Nephron progenitor cell (in vitro differentiated cells): ENCODE results near the gene SLCO3A1.

ENCODE experiments used
- DNase-seq: peaks from one replicate; pipeline ENCODE4 v3.0.0; 2021
- H3K27ac Mint-ChIP-seq: 2 replicates; pipeline ENCODE4 v1.8.0; 2021; ENCODE audit warnings: mild to moderate bottlenecking, moderate library complexity, mixed read lengths
- H3K27me3 Mint-ChIP-seq: 2 replicates; pipeline ENCODE4 v1.8.0; 2021; ENCODE audit warnings: mild to moderate bottlenecking, low read depth, mixed read lengths; ENCODE audit not compliant: poor library complexity
- H3K36me3 Mint-ChIP-seq: 2 replicates; pipeline ENCODE4 v1.8.0; 2021; ENCODE audit warnings: low read depth, mixed read lengths
- H3K4me1 Mint-ChIP-seq: 2 replicates; pipeline ENCODE4 v1.8.0; 2021; ENCODE audit warnings: mixed read lengths
- H3K4me3 Mint-ChIP-seq: 2 replicates; pipeline ENCODE4 v1.8.0; 2021; ENCODE audit warnings: mild to moderate bottlenecking, moderate library complexity, mixed read lengths
- H3K9me3 Mint-ChIP-seq: 2 replicates; pipeline ENCODE4 v1.8.0; 2021; ENCODE audit warnings: mild to moderate bottlenecking, moderate library complexity, mixed read lengths
- TF ChIP-seq, protein P1 (sequence below): fragments of 200-600 bp; sonication (generic); IDR thresholded peaks from 2 replicates; pipeline ENCODE4 v1.5.0; 2021; ENCODE audit warnings: antibody characterized with exemption

Gene SLCO3A1

DNA sequence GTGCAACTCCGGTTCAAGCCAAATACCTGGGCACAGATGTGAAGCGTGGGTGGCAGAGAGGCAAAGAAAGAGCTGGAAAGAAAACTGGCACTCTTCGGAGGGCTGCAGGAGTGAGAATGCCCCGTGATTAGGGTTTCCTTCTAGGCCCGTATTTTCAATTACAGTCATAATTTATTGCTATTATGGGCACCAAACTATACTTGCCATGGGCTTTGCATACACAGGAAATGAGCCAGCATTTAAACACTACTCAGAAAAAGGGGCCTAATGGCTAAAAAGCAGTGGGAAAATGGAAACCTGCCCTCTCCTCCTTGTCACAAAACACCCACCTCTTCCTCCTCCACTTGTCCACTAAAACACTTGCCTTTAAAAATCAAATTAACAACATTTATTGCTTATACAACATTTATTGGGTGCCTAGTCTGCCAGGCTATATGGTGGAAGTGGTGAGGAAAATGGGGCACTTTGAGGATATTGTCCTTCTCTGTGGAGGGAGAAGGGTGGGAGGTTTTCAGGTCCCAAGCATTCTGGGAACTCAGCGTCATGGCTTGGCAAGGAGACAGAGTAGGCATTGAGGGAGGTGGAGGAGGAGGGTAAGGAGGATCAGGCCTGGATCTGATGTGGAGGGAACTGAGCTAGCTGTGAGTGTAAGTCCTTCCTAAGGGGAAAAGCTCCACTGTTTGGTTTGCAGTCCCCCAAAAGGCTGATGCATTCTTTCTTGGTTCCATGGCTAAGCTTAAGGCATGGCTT, 160.9 kb downstream of the SLCO3A1 start:
- Mint-ChIP-seq H3K27ac (no peak overlapping the region), H3K36me3 (no peaks in the 10 kb centered on the region), H3K4me1 (peaks cover 19% of the 10 kb centered on the region), H3K9me3 (no peaks in the 10 kb centered on the region), H3K27me3 (peaks cover 40% of the 10 kb centered on the region), H3K4me3 (no peak overlapping the region)
- TF ChIP-seq, protein P1, sequence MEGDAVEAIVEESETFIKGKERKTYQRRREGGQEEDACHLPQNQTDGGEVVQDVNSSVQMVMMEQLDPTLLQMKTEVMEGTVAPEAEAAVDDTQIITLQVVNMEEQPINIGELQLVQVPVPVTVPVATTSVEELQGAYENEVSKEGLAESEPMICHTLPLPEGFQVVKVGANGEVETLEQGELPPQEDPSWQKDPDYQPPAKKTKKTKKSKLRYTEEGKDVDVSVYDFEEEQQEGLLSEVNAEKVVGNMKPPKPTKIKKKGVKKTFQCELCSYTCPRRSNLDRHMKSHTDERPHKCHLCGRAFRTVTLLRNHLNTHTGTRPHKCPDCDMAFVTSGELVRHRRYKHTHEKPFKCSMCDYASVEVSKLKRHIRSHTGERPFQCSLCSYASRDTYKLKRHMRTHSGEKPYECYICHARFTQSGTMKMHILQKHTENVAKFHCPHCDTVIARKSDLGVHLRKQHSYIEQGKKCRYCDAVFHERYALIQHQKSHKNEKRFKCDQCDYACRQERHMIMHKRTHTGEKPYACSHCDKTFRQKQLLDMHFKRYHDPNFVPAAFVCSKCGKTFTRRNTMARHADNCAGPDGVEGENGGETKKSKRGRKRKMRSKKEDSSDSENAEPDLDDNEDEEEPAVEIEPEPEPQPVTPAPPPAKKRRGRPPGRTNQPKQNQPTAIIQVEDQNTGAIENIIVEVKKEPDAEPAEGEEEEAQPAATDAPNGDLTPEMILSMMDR, result no peak
- DNase-seq, result no peak

DNA sequence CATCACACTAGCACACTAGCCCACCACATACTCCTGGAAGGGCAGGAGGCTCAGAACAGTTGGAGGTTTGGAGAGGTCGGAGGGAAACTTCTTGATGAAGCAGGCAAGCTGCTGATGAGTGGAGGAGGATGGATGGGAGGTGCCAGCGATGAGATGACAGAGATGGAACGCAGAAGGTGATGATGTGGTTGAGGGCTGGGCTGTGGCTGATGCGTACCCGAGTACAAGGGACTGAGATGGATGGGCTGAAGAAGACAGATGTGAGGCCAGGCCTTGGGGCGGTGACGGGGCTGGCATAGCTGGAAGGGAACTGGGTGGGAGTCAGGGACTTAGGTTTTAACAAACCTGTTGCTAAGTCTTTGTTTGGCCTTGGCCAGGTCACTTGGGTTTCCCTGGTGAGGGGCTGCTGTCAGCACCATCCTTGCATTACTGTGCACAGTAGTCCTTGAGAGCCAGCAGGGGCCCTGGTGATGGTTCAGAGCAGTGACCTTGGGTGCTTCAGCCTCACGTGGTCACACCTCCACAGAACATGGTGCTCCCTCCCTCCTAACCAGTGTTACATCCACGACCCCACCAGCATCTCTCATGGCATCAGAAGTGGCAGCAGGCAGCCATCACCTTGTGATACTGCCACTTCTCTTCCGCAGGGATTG, 164.5 kb downstream of the SLCO3A1 start:
- Mint-ChIP-seq H3K4me1 (no peaks in the 10 kb centered on the region), H3K27me3 (peaks cover 58% of the 10 kb centered on the region), H3K4me3 (no peak overlapping the region), H3K27ac (no peak overlapping the region), H3K9me3 (no peaks in the 10 kb centered on the region), H3K36me3 (no peaks in the 10 kb centered on the region)
- TF ChIP-seq, protein P1, result no peak
- no peak for DNase-seq

DNA sequence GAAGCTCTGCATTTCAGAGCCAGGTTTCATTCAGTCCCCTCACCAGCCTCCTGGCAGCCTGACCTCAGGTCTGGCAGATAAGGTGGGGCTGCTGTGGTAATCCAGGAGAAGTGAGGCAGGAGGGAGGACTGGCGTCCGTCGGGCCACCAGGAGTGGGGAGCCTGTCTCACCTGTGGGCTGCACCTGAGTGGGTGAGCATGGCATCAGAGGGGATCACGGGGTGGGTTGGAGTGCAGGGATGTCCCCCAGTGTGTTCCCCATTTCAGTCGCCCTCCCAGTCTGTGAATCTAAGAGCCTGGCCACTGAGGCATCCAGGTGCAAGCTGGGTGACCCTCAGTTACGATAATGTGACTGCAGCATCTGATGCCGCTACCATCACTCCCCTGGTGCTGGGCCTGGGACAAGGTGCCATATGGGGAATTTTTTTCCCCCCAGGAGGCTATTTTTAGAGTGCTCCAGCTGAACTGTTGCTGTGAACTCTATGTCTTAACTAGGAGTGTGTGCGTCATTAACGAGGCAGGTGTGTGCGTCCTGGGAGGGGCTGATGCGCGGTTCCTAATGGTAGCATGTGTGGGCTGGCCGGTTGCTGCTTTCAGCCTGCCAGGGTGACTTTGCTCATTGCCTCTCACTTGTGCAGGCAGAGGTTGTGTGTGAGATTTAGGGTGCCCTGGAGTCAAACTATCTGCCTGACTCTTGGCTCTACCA, 165.2 kb downstream of the SLCO3A1 start:
- Mint-ChIP-seq H3K36me3 (no peaks in the 10 kb centered on the region), H3K27me3 (peaks cover 59% of the 10 kb centered on the region), H3K9me3 (no peaks in the 10 kb centered on the region), H3K4me1 (no peaks in the 10 kb centered on the region), H3K4me3 (no peak overlapping the region), H3K27ac (no peak overlapping the region)
- no peak for DNase-seq
- TF ChIP-seq, protein P1, result no peak

DNA sequence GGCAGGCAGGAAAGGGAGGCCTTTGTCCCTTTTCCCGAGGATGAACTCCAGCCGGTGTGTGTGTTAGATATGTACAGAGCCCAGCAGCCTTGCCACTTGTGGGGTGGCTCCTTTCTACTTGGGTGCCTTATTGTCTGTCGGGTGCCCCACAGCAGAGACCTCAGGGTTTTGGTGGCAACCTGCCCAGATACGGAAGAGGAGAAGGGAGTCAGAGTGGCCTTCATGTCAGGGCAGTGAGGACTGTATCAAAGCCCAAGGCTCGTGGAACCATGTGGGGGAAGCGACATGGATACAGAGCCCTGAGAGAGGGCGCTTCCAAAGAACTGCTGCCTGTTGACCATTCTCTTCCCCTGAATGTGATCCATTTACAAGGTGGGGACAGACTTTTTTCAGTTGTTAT, 166.2 kb downstream of the SLCO3A1 start:
- Mint-ChIP-seq H3K4me3 (no peak overlapping the region), H3K36me3 (no peaks in the 10 kb centered on the region), H3K4me1 (no peaks in the 10 kb centered on the region), H3K9me3 (no peaks in the 10 kb centered on the region), H3K27me3 (peaks cover 62% of the 10 kb centered on the region), H3K27ac (no peak overlapping the region)
- TF ChIP-seq, protein P1, result no peak
- no peak for DNase-seq

DNA sequence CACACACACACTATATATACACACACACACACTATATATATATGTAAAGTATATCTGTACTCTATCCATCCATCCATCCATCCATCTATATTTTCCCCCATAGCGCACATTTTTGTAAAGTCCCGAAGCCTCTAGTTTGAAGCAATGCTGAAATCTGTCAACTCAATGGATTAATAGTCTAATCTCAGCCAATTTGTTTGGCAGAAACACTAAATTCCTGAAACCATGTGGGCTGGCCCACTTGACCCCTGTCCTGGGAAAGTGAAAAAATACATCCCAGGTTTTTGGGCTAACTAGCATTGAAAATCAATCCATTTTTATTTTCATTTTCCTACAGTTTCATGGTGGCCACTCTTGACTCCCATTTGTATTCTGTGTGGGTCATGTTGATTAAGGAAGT, 166.7 kb downstream of the SLCO3A1 start:
- TF ChIP-seq, protein P1, result no peak
- Mint-ChIP-seq H3K27me3 (peaks cover 64% of the 10 kb centered on the region), H3K9me3 (no peaks in the 10 kb centered on the region), H3K4me3 (no peak overlapping the region), H3K4me1 (no peaks in the 10 kb centered on the region), H3K36me3 (no peaks in the 10 kb centered on the region), H3K27ac (no peak overlapping the region)
- no peak for DNase-seq
